ENCODE results near the gene PHF12.

PHF12 gene

DNA sequence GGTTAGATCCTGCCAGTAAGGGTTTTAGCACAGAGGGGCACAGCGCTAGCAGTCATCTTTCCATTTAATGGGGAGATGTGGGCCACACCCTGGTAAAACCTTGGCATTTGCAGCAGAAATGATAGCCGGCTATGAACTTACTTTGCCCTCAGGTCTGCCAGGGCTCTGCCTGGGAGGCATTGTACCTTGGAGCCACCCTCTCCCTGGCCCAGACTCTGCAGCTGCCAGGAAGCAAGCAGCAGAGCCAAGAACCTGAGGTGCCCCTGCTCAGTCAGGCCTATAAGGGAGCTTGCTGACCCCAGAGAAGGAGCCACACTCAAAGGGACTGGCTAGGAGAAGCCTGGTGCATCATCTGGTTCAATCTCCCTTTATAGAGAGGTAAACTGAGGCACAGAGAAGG is 23.7 kb upstream of the PHF12 start:
- DNase-seq, result no peak

DNA sequence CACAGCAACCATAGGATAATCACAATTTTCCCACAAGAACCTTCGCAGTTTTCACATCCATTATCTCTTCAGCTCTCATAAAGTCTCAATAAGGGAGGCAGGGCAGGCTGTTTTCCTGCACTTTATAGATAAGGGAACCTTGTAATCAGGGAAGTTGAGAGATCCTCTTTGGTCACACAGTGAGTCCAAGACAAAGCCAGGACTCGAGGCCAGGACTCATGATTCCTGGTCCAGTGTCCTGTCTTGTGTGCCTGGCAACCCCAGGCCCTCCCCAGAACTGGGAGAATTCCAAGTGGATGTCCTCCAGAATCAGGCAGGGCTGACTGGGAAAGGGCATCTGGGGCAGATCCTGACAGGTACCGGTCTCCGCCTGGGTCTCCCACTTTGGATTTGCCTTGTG is 23.1 kb upstream of the PHF12 start:
- no peak for DNase-seq

DNA sequence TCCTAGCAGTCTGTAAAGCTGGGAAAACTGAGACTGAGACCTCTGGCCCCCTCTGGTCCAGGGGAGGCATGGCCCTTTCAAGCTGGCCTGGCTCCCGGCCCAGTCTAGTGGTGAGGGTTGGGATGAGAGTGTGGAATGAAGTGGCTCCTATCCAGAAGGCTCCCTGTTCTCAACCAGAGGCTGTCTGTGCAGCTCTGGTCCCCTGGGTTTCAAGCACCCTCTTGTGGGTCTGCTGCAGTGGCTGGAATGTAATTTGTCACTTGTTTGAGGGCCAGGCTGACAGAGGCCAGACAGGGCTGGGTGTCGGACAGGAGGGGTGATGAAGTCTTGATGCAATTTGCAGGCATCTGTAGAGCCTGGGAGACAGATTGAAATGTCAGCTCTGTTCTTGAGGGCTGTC is 22.1 kb upstream of the PHF12 start:
- no peak for DNase-seq

DNA sequence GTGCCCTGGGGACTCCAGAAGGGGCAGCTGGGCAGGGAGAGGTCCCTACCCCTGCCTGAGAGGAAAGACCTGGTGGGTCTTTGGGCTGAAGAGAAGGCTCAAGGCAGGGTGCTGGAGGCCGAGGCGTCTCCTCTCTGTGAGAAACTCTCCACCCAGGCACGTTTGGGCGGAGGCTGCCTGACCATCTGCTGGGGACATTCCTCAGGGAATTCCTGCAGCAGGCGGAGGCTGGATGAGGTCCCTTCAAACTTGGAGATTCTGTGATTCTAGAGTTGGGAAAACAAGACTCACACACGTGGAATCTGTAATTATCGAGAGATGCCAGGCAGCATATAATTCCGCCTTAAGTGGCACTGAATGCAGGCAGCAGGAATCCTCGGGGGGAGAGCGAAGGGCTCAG is 21.1 kb upstream of the PHF12 start:
- DNase-seq, result no peak

DNA sequence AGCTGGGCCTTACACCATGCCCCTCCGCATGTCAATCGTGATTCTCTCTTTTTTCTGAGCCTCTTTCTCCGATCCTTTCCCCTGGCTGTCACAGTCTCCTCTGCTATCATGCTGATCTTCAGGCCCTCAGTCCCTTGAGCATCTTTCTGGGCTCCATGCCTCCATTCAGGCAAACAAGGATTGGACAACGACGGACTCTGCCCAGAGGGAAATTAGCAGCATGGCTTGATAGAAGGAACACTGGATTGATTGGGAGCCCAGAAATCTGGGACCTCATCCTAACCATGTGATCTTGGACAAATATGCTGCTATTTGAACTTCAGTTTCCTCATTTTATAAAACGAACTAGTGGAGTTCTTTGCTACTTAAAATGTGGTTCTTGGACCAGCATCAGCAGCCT is 19.6 kb upstream of the PHF12 start:
- DNase-seq, result no peak

DNA sequence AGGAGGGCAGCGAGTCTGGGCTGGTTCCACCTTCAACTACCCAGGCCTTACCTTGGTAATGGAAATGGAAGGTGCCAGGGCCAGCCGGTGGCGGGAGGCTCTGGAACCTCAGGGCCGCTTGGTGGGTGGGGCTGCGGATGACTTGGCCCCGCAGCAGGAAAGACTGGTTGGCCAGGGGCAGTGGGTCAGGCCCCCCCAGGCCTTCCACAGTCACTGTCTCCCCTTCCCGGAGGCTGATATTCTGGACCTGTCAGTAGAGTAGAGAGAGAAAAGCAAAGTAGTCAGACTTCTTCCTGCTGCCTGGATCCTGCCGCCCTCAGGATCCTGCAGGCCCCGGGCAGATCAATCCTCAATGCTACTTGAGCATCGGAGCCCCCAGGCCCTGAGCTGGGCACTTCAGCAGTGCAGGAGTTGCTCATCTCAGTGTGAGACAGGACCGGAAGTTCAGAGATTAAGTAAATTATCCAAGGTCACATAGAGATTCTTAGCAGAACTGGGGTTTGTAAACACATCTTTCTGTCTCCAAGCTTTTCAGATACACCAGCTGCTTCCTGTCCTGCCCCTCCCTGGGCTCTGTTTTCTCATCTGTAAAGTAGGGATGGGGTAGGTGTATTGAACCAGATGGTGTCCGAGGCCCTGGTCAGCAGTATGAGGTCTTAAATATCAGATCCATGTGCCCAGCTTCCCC is 18.5 kb upstream of the PHF12 start:
- no peak for DNase-seq

DNA sequence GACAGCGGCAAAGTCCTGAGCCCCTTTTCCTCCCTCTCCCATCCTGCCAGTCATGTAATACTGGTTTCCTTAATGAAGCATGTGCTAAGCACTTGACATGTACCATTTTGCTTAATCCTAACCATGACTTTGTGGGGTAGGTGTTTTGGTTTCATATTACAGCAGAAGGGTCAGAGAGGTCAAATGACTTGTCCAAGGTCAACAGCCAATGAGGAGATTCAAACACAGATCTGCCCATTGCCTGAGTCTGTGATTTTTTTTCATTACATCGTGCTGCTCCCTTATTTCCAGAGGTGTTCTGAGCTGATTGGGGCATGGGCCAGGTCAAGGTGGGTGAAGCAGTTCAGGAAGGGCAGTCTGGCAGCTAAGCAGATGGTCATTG is 17.6 kb upstream of the PHF12 start:
- no peak for DNase-seq

DNA sequence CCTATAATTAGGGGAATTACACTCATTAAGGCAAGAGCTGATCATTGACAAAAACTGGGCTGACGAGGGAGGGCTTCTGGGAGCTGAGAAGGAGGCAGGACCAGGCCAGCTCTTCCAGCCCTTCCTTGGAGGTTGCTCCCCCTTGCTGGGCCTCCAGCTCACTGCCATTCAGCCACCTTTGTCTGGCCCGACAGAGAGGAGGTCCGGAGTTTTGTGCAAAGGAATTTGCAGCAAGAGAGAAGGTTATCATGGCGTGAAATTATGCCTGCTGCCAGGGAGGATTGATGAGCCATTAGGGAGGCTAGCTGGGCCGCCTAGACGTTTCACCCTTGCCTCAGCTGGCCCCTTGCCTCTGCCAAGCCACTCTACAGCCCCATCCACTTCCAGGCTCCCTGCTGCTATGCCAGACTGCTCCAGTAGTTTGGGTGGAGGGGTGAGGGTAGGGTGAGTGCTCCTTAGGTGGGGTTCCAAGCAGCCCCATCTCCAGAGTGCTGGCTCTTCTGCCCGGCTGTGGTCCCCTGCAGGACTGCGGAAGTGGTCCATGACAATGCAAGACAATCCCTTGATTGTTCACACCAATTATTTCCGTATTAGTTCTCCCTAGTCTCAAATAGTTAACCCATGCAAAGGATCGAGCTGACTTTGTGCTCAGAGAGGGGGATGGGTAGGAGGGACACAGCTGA is 17.1 kb upstream of the PHF12 start:
- DNase-seq, result no peak

DNA sequence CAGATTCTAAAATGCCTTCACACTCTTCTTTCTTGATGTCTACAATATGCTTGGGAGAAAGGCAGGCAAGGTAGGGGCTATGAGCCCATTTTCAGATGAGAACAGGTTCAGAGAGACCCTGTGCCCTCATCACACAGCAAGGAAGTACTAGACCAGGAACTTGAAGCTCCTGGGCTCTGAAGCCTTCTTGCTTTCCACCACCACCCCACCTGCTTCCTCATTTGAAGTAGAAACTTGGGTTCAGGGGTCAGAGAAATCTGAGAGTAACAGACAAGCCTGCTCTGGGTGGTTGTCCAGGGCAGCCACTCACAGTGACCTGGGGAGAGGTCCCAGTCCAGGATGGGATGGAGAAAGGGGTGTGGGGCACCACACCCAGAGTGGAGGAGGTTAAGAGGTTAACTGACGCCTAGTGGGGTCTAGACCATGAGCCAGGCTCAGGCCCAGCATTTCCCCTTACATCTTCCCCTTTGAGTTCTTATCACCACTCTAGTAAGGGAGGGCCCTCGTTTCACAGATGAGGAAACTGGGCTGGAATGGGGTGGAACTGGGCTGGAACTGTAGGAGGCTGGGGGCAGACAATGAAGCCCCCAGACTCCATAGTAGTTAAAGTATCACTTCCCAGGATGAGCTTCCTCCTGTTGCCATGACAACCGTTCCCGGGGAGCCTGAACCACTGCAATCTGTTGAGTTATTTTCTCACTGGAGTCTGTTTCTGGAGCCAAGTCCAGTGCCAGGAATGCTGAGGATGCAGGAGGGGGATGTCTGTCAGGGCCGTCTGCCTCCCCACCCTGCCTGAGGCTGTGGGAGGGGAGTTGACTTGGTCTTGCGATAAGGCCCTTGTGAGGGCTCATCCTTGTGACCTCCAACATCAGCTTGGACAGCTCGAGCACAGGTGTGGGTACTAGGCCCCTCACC is 16.2 kb upstream of the PHF12 start:
- no peak for DNase-seq

DNA sequence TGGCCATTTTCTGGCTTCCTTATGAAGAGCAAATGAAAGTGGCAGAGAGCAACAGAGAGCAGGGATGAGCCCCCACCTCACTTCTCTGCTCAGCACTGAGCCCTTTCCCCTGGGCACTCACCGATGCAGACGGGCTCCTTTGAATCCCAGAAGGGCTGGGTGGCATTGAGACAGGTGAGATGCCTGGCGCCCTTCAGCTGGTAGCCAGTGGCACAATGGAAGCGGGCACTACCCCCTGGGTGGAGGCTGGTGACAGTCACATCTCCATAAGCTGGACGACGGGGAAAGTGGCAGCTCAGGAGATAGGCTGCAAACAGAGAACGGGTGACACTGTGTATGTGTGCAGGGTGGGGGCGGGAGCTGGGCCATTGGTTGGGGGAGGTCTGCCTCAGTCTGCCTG is 12.5 kb upstream of the PHF12 start:
- DNase-seq, result no peak

DNA sequence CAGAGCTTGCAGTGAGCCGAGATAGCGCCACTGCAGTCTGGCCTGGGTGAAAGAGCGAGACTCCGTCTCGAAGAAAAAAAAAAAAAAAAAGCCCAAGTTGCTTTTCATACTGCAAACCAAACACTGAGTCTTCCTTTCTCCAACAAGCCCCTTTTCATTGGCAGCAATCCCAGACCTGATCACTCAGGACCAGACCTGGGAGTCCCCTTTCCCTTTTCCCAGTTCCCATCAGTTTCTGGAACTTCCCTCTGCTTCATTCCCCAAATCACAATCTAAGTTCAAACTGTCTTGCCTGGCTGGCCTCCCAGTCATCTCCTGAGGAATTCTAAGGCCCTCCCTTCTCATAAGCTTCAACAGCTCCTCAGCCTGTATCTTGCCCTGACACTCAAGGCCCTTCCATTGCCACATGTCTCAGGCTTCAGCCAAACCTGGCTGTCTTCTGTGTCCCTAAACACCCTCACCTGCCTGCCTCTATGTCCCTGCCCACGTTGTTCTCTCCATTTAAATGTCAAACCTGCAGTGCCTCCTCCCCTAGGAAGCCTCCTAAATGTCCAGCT is 11.8 kb upstream of the PHF12 start:
- no peak for DNase-seq

DNA sequence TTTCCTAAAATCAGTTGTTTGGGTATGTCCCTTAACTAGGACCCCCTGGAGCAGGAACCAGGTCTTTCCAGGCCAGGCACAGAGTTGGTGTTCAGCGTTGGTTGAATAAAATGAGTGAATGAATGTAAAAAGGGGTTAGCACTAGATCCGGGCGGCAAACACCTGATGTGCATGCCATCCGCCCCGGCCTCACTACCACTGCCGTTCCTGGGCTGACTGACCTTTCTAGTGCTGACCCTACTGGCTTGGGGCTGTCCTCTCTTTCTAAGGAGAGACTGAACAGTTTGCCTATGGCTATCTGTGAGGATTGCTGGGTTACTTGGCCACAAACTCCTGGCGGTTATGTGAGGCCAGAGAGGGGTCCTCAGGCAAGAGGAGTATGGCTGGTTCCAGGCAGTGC is 10.1 kb upstream of the PHF12 start:
- DNase-seq, result no peak

DNA sequence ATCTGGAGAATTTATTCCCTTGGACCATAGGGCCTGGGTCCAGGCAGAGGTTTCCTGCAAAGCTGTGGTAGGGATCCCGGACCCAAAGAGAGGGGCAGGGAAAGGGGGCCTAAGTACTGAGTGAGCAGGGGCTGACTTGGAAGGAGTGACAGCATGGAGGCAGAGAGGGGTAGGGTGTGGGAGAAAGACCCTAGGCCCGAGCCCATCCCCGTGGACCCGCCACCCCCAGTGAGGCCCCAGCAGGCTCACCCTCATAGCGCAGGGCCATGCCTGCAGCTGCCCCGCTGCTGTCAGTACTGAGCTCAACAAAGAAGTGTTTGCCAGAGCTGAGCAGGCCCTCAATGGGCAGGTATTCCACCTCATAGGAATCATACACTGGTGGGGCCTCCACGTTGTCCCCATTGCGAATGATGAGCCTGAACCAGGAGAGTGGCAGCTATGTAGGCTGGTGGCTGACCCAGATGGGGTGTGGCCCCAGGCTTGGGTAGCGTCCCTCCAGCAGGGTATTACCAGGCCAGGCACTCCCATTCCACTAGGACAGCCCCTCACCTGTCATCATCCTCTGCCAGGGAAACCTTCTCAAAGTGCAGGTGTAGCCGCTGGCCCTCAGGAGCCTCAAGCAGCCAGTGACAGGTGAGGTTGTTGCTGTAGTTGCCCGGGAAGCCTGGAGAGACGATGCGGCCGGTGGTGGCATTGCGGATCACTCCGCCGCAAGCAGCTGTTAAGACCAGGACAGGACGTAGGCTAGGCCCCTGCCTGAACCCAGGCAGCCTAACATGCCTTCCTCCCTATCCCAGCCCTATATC is 9.1 kb upstream of the PHF12 start:
- no peak for DNase-seq

DNA sequence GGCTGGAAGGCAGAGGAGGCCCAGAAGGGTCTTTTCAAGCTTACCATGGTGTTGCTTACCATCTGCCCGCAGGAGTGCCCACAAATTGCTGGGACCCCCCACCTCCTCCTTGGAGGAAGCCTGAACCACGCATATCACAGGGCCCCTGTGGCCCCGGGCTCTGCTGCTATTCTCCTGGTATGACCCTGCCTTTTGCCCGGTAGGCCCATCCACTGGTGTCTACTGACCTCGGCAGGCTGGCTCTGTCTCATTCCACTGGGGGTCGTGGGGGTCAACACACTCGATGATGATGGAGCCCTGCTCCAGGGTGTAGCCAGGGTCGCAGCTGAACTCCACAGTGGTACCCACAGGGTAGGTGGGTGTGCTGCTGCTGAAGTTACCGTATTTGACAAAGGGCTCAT is 8.2 kb upstream of the PHF12 start:
- DNase-seq, result no peak

DNA sequence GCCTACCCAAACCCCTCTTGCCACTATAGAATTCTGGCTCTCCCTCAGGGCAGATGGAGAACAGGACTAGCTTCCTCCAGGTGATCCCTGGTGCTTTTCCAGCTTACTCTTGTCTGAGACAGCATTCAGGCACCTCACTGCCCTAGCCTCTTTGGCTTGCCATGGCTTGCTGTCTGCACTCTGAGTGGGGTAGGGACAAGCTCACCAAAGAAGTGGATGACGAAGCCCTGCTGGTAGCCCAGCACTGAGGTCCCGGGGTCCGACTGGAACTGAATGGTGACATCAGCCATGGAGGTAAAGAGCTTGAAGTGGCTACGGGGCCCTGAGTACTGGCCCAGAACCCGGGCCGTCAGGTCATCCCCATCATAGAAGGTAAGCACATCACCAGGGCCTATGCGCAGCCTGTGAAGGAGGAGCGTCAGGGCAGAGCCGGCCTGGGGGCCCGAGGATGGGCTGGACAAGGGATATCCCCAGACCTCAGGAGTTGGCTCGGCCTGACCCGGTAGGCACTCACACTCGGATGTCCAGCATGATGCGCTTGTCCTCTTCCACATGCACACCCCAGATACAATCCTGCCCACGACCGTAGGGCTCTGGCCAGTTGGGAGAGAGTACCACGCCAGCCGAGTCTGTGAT is 7.6 kb upstream of the PHF12 start:
- DNase-seq, result no peak

DNA sequence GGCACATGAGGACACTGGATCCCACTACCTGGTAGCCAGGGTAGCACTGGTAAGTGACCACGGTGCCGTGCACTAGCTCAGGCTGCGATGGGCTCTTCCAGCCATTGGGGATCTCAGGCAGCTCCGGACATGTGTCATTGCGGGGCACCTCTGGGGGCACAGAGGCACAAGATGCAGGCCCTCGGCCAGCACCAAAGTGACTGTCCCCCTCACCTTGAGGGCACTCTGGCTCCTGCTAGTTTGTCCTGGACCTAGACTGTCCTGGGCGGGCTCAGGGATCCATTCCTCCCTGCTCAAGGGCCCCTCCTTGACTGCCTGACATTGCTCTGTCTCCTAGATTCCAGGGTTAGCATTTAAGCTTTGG is 6.7 kb upstream of the PHF12 start:
- no peak for DNase-seq

DNA sequence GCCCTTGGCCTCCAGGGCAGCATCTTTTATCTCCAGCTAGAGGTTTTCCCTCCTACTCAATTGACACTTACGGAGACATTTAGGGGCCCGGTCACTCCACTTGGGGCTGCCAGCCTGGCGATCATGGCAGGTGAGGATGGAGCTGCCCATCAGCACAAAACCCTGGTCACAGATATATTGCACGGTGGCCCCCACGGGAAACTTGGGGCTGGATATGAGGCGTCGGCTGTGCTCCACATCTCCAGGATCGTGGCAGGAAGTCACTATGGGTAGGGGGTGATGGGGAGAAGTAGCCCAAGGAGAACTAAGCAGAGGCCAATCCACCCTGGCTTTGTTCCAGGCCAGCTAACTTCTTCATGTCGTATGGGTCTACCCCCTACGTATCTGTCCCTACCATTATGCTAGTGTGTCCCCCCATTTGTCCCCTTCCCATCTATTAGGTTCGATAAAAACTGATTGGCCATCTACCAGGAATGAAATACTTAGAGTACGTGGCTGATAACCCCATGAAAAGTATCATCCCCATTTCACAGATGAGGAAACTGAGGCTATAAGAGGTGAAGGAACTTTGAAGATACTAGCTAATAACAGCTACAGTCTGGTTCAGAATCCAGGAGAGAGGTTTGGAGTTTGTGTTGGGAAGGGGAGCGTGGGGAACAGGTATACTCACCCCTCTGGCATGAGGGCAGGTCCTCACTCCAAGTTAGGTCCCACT is 6.1 kb upstream of the PHF12 start:
- DNase-seq, result no peak

DNA sequence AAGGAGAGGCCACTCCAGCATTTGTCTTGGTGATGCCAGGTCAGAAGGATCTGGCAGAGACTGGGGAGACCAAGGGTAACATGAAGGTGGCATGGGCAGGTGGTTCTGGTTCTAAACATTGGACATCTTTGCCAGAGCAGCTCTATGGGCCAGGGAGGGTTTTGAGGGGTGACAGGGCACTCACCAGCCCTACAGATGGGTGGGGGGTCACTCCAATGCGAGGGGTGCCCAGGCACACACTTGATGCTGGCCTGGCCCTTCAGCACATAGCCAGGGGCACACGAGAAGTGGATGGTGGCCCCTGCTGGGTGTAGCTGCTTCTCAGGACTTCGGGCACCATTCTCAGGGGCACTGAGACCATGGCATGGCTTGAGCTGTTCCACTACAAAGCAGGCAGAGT is 5.5 kb upstream of the PHF12 start:
- no peak for DNase-seq

DNA sequence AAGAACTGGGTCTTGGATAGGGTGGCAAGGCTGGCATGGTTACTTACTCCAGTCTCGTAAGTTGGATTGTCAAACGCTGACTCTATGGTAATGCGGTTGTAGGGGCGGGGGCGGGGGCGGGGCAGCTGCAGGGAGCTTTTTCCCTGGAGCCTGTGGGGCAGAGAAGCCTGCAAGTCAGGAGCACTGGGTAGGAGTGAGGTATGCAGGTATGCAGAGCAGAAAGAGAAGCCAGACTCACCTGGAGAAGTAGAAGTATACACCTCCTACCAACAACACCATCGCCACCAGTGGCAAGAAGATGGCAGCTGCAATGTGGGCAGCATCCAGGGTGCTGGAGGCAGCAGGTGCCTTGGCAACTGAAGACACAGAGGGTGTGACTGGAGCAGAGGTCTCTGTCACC is 4.8 kb upstream of the PHF12 start:
- no peak for DNase-seq

DNA sequence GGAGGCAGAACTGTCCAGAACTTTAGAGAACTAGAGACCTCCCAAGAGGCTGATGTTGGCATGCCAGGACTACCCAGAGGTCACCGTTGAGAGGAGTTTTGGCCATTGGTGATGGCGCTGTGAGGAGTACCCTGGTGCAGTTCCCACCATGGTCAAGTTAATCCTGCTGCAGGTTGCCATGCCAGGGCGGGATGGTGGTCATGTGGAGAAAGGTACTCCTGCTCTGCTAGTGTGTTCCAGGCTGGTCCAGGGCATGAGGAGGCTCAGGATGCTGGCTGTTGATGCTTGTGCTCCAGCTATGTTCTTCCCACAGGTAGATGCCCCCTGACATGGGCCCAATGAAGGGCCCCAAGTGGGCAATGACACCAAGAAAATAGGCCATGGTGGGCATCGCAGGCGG is 4.1 kb upstream of the PHF12 start:
- DNase-seq, result no peak

DNA sequence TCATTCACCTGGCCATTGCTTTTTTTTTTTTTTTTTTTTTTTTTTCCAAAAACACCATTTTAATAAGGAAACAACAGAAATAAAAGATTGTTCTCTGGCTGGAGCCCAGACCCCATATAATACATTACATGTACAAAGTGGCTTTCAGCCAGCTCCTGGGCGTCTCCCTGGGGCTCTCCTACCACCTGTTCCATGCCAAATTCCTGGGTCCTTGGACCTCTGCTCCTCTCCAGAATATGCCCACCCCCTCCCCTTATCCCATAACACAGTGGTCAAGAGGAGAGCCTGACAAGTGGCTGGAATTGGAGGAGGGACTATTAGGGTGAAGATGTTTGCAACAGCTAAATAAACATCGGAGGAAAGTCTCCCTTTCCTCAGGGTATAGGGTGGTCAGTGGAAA is 3.6 kb upstream of the PHF12 start:
- no peak for DNase-seq
